IPS-20b (cell line): ENCODE measurements around the gene LSP1.

Experiments
- H3K27ac ChIP-seq: one replicate; pipeline ENCODE4 v1.5.1; 2013; ENCODE audit warnings: low read length
- H3K27me3 ChIP-seq: 2 replicates; pipeline ENCODE4 v1.6.1; 2013; ENCODE audit warnings: mild to moderate bottlenecking, low read length, inconsistent platforms; ENCODE audit not compliant: insufficient read depth
- H3K36me3 ChIP-seq: 2 replicates; pipeline ENCODE4 v1.6.1; 2013; ENCODE audit warnings: low read depth, mild to moderate bottlenecking, inconsistent platforms, low read length, moderate library complexity; ENCODE audit not compliant: insufficient read depth
- H3K4me1 ChIP-seq: 2 replicates; pipeline ENCODE4 v1.6.1; 2013; ENCODE audit warnings: mild to moderate bottlenecking, control low read depth, inconsistent platforms, low read length, moderate library complexity; ENCODE audit not compliant: insufficient read depth
- H3K4me3 ChIP-seq: 2 replicates; pipeline ENCODE4 v1.5.1; 2013; ENCODE audit warnings: mild to moderate bottlenecking, low read length, inconsistent platforms
- H3K9ac ChIP-seq: 2 replicates; pipeline ENCODE4 v1.6.1; 2013; ENCODE audit warnings: low read depth, mild to moderate bottlenecking, inconsistent platforms, low read length, moderate library complexity
- H3K9me3 ChIP-seq: 2 replicates; pipeline ENCODE4 v1.6.1; 2013; ENCODE audit warnings: mild to moderate bottlenecking, low read depth, low read length, inconsistent platforms; ENCODE audit not compliant: insufficient read depth

LSP1 gene

DNA sequence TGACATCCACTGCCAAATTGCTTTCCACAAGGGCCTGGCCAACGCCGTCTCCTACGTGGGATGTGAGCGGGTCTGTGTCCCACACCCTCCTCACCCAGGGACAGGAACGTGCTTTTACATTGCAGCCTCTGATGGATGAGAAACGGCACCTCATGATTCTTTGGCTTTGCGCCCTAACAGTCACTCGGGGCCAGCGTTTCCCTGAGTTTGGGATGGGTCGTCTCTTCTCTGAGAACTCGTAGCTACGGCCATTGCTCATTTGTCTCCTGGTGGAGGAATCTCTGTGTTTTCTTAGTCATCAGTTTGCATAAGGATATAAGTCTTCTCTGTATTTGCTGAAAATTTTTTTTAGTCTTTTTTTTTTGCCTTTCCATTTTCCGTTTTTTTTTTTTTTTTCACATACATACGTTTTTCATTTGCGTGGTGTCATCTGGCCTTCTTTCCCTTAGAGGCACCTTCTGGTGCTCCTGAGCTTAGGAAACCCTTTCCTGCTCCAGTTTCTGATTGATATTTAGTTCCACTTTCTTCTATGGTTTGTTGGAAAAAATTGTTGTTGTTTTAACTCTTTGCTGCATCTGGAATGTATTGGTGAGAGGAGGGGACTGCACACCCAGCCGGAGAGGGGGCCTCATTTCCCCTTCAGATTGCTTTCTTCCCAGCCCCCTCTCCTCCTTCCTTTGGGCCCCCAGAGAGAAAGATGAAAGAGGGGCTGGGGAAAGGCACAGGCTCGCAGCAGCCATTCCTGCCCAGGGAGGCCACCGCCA, 78.6 kb downstream of the LSP1 start:
- no peaks in the 10 kb centered on the region for H3K4me1 ChIP-seq
- H3K27me3 ChIP-seq: no peaks in the 10 kb centered on the region
- no peak overlapping the region for H3K27ac ChIP-seq

DNA sequence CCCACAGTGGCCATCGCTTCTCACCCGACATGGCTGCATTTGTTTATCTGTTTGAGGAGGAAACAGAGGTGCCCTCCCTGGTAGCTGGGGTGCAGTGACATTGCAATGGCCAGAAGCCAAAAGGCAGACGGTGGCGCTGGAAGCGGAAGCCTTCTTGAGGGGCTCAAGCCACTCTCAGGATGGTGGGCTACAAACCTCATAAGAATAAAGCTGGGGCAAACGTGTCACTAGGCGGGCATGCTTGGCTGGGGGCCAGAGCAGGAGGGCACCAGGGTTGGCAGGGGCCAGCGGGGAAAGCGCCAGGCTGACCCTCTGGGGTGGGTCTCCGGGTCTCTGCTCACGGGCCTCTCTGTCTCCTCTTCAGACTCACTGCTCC, 79.2 kb downstream of the LSP1 start:
- Histone ChIP-seq H3K27me3 (no peaks in the 10 kb centered on the region), H3K4me1 (no peaks in the 10 kb centered on the region), H3K9ac (no peak overlapping the region)

More for the DNA sequence above, 78.6 kb downstream of the LSP1 start:
- no peak overlapping the region for H3K9ac ChIP-seq
- H3K36me3 ChIP-seq: no peaks in the 10 kb centered on the region
- H3K4me3 ChIP-seq: no peak overlapping the region
- no peaks in the 10 kb centered on the region for H3K9me3 ChIP-seq

DNA sequence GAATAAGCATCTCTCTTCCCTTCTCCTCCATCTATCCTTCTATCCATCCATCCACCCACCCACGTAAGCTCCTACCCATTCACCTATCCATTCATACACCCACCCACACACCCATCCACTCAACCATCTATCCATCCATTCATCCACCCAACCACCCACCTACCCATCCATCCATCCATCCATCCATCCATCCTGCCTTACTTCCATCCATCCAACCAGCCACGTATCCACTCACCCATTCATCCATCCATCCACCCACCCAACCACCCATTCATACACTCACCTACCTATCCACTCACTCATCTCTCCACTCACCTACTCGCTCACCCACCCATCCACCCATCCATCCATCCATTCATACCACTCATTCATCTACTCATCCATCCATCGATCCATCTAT, 79.8 kb downstream of the LSP1 start:
- no peaks in the 10 kb centered on the region for H3K36me3 ChIP-seq

More for the DNA sequence above, 79.2 kb downstream of the LSP1 start:
- Histone ChIP-seq H3K27ac (no peak overlapping the region), H3K9me3 (no peaks in the 10 kb centered on the region), H3K36me3 (no peaks in the 10 kb centered on the region), H3K4me3 (no peak overlapping the region)

DNA sequence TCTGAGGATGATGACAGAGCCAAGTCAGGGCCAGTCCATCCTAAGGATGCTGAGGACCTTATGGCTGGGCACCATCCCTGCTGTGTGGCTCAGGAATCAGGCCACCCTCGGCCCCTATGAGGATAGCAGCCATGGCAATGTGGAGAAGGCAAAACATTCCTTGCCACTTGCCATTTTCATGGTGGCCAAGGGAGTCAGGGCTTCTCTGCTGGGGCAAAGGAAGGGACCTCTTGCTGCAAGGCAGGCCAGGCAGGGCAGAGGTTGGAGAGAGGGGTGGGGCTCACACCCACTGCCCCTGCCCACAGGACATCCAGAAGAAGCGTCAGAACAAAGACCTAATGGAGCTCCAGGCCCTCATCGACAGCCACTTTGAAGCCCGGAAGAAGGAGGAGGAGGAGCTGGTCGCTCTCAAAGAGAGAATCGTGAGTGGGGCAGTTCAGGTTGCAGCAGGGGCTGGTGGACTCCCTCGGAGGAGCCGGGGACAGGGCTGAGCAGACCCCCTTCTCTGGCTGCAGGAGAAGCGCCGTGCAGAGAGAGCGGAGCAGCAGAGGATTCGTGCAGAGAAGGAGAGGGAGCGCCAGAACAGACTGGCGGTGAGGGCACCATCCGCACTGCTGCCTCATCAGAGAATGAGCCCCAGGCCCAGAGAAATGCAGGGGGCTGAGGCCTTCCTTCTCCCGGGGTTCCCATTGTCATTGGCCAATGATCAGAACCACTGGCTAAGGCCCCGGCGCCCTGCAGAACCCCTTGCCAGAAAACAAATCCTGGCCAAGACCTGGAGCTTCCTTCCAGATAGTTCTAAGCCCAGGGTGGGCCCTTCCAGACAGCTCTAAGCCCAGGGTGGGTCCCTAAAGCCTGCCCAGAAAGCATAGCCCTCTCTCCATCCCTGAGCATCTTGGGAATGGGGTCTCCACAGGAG, 80.8 kb downstream of the LSP1 start:
- Histone ChIP-seq H3K27ac (no peak overlapping the region), H3K4me1 (no peaks in the 10 kb centered on the region), H3K27me3 (no peaks in the 10 kb centered on the region), H3K4me3 (no peak overlapping the region), H3K9me3 (no peaks in the 10 kb centered on the region), H3K9ac (no peak overlapping the region), H3K36me3 (no peaks in the 10 kb centered on the region)

More for the DNA sequence above, 79.8 kb downstream of the LSP1 start:
- Histone ChIP-seq H3K27me3 (no peaks in the 10 kb centered on the region), H3K4me3 (no peak overlapping the region), H3K27ac (no peak overlapping the region), H3K9ac (no peak overlapping the region), H3K9me3 (no peaks in the 10 kb centered on the region), H3K4me1 (no peaks in the 10 kb centered on the region)

DNA sequence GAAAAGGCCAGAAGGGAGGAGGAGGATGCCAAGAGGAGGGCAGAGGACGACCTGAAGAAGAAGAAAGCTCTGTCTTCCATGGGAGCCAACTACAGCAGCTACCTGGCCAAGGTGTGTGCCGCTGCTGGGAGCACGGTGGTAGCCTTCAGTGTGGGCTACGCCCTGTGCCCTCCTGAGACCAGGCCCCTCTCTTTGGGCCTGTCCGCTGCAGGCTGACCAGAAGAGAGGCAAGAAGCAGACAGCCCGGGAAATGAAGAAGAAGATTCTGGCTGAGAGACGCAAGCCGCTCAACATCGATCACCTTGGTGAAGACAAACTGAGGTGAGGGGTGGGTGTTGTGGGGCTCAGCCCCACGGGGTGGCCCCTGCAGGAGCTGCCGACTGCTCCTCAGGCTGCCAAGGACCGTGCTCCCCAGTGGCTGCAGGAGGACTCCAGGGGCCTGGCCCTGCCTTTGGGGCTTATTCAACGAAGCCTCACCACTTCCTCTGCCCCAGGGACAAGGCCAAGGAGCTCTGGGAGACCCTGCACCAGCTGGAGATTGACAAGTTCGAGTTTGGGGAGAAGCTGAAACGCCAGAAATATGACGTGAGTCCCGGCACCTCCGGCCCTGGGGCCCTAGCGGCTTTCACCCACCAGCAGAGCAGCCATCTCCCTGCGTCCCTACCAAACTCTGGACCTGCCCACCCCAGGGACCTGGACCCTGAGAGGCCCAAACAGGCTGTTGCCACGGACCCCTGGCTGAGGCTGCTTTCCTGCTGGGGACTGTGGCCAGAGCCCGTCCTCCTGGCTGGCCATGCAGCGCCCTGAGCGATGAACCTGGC, 81.7 kb downstream of the LSP1 start:
- H3K9ac ChIP-seq: no peak overlapping the region
- no peak overlapping the region for H3K27ac ChIP-seq
- H3K4me3 ChIP-seq: no peak overlapping the region
- H3K4me1 ChIP-seq: no peaks in the 10 kb centered on the region
- no peaks in the 10 kb centered on the region for H3K36me3 ChIP-seq
- H3K27me3 ChIP-seq: no peaks in the 10 kb centered on the region
- no peaks in the 10 kb centered on the region for H3K9me3 ChIP-seq

DNA sequence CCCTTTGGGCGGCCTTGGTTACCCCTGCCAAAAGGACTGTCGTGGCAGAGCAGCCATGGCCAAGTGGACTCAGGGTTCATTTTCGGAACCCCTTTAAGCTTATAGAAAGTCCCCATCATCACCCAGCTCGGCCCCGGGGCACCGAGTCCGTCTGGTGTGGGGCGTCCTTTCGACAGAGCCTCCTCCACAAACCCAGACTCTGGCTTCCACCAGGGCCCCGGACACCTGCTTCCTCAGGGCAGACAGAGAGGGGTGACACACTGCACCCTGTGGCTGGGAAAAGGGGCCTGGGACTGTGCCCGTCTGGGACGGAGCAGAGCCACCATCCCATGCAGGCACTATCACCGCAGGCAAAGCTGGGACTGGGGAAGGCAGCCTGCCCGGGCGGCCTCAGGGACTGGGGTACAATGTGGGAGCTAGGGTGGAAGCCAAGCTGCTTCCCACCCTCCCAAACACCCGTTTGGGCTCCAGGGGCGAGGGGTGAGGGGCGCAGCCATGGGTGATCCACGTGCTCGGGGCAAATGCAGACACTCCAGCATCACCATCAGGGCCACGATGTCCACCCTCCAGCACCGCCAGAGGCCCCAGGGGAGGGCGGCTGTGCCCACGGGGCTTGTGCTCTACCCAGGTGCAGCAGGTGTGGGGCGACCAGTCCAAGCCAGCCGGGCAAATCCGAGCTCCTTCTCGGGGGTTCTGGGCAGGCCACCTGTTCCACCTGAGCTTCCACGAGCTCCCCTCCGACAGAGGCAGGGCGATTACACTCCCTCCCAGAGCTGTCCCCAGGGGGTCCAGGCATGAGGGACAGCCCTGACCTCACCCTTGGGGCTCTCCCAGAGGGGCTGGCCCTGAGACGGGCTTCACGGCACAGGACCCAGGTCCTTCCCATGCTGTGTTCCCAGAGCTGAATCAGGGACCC, 82.5 kb downstream of the LSP1 start:
- Histone ChIP-seq H3K4me3 (no peak overlapping the region), H3K4me1 (no peaks in the 10 kb centered on the region), H3K27me3 (no peaks in the 10 kb centered on the region), H3K9me3 (no peaks in the 10 kb centered on the region), H3K9ac (no peak overlapping the region), H3K27ac (no peak overlapping the region), H3K36me3 (no peaks in the 10 kb centered on the region)

DNA sequence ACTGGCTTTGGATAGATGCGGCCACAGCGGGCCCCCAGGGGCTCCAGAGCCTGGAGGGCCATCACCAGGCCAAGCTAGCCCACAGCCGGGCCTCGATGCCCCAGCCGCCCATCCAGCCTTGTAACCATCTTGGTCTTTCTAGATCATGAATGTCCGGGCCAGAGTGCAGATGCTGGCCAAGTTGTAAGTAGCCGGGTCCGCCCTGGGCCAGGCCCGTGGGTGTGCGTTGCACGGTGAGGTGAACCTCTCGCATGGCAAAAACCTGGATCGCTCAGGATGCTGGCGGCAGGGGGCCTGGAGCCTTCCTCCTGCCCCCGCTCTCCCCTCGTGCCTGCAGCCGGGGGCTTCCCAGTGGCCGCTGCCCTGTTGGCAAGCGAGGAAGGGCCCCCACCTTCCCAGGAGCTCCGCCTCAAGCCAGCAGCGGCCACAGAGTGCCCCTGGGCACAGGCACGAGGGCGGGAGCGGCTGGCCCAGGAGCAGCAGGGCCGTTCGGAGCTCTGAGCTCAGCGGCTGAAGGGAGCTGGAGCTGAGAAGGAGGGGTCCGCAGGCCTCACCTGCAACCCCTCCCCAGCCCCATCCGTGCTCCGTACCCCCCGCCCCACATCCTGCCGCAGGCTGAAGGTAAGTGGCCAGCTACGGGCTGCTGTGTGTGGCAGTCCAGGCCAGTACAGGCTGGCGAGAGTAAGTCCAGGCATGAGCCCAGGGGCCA, 83.3 kb downstream of the LSP1 start:
- Histone ChIP-seq H3K36me3 (no peaks in the 10 kb centered on the region), H3K27me3 (no peaks in the 10 kb centered on the region), H3K4me1 (no peaks in the 10 kb centered on the region), H3K4me3 (no peak overlapping the region), H3K27ac (no peak overlapping the region), H3K9ac (no peak overlapping the region), H3K9me3 (no peaks in the 10 kb centered on the region)

DNA sequence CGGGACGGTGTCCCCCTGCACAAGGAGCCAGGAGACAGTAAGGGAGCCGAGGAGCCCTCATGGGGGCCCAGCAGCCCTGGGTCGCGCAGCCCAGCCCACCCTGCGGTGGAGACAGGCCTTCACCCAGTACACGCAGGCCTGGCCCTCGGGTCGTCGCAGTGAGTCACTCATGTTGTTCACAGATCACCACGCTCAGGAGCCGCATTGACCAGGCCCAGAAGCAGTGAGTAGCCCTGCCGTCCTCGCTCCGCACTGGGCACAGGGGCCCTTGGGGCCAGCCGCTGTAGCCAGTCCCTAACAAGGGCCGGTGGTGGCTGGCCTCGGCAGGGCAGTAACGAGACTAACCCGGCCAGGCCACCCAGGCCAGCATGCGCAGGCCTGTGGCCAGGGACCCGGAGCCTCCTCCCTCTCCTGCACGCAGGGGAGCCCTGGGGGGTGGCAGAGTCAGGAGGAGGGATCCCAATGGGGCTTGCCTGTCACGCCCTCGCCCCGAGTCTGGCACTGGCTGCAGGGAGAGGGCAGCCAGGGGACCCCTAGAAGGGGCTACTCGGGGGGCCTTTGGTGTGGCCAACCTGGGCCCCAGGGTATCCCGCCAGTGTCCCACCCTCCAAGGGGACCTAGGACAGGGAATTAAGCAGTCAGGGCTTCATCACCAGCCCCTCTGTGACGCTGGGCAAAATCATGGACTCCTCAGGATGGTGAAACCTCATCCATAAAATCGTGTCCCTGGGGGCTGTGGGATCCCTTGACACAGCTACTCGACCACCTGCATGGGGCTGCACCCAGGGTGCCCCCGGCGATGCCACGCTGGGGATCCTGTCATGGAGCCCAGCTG, 84.1 kb downstream of the LSP1 start:
- no peak overlapping the region for H3K4me3 ChIP-seq
- H3K4me1 ChIP-seq: no peaks in the 10 kb centered on the region
- no peak overlapping the region for H3K27ac ChIP-seq
- no peaks in the 10 kb centered on the region for H3K27me3 ChIP-seq
- H3K9ac ChIP-seq: no peak overlapping the region
- H3K9me3 ChIP-seq: no peaks in the 10 kb centered on the region
- no peaks in the 10 kb centered on the region for H3K36me3 ChIP-seq

DNA sequence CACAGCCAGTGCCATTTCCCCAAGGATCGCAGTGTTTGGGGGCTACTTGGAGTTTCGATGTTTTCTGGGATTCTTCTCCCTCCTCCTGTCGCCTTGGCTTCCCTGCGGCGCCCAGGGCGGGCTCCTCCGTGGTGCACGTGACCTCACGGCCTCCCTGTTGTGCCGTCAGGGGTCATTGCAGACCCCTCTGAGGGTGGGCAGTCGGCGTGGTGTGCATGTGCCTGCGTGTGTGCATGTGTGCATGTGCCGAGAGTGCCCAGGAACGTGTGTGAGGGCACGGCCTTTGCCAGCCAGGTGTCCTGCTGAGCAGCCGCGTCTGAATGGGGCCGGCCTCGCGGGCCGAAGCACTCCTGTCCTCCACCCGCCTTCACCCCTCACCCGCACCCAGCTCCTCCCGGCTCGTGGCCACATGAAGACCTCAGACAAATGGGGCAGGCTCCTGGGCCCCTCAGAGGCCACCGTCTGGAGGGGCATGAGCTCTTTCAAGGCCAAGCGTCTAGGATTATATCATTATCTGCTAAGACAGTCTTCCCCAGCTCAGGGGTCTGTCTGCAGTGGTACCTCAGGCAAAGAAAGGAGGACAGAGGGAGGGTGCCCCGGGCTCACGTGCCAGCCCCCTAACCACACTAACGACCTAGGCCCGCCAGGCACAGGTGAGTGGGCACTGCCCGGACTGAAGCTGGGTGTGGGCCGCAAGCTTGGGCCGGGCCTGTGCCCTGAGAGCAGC, 84.9 kb downstream of the LSP1 start:
- Histone ChIP-seq H3K27me3 (no peaks in the 10 kb centered on the region), H3K9ac (no peak overlapping the region), H3K36me3 (no peaks in the 10 kb centered on the region), H3K4me1 (no peaks in the 10 kb centered on the region), H3K4me3 (no peak overlapping the region), H3K9me3 (no peaks in the 10 kb centered on the region), H3K27ac (no peak overlapping the region)
